Subcutaneous abdominal adipose tissue (tissue), 5 donors: Measurements from ENCODE around the gene C2orf15.
"Not testable (repeated sequence)": the region's sequence is repeated elsewhere in the genome, so short reads cannot be mapped to it uniquely, and the experiment has no call there.

Experiments
- H3K27ac ChIP-seq: one replicate; pipeline ENCODE4 v1.7.0; 2013; ENCODE audit warnings: low read depth, mild to moderate bottlenecking, inconsistent platforms, low read length, moderate library complexity
- H3K27me3 ChIP-seq, 5 donors: one replicate each; pipeline ENCODE4 v1.7.0; 2013; ENCODE audit warnings: low read length in 5 of 5, inconsistent platforms in 1 of 5; ENCODE audit not compliant: control insufficient read depth in 5 of 5, insufficient read depth in 4 of 5
- H3K36me3 ChIP-seq, 5 donors: one replicate each; pipeline ENCODE4 v1.7.0; 2013; ENCODE audit warnings: low read length in 5 of 5; ENCODE audit not compliant: control insufficient read depth in 5 of 5, insufficient read depth in 5 of 5
- H3K4me1 ChIP-seq, 5 donors: one replicate each; pipeline ENCODE4 v1.7.0; 2013; ENCODE audit warnings: low read length in 5 of 5, mild to moderate bottlenecking in 3 of 5, moderate library complexity in 1 of 5; ENCODE audit not compliant: control insufficient read depth in 5 of 5, insufficient read depth in 5 of 5
- H3K4me3 ChIP-seq, 5 donors: one replicate each; pipeline ENCODE4 v1.7.0; 2013; ENCODE audit warnings: low read length in 5 of 5, low read depth in 1 of 5
- H3K9ac ChIP-seq, 5 donors: one replicate each; pipeline ENCODE4 v1.7.0; 2013; ENCODE audit warnings: low read length in 5 of 5, mild to moderate bottlenecking in 4 of 5, moderate library complexity in 3 of 5
- H3K9me3 ChIP-seq, 5 donors: one replicate each; pipeline ENCODE4 v1.7.0; 2013; ENCODE audit warnings: low read length in 5 of 5; ENCODE audit not compliant: control insufficient read depth in 5 of 5
- donor health status: healthy.
- donor health status: healthy.
- donor health status: healthy.
- donor health status: healthy.
- donor health status: healthy.

Gene C2orf15

DNA sequence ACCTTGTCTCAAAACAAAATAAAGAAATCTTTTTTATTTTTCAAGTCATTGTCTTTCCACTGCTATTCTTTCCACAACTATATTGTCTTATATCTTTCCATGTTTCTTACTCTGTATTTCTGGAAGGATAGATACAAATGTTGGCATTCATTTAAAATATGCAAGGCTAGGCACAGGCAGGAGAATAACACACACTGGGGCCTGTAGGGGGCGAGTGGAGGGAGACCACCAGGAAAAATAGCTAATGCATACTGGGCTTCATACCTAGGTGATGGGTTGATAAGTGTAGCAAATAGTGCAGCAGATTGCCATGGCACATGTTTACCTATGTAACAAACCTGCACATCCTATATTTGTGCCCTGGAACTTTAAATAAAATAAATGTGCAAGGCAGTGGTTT lies 49.0 kb downstream of the C2orf15 start:
- no peaks in the 10 kb centered on the region for H3K27me3 ChIP-seq
- H3K27ac ChIP-seq: no peak overlapping the region
- no peak overlapping the region for H3K9ac ChIP-seq
- H3K9me3 ChIP-seq: no peaks in the 10 kb centered on the region
- H3K36me3 ChIP-seq: peaks cover 9 to 46% (median 37%) of the 10 kb centered on the region in 5 donors
- no peak overlapping the region for H3K4me3 ChIP-seq
- no peaks in the 10 kb centered on the region for H3K4me1 ChIP-seq

DNA sequence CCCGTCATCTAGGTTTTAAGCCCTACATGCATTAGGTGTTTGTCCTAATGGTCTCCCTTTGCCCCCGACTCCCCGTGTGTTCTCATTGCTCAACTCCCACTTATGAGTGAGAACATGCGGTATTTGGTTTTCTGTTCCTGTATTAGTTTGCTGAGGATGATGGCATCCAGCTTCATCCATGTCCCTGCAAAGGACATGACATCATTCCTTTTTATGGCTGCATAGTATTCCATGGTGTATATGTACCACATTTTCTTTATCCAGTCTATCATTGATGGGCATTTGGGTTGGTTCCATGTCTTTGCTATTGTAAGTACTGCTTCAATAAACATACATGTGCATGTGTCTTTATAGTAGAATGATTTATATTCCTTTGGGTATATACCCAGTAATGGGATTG lies 50.9 kb downstream of the C2orf15 start:
- not testable (repeated sequence) for H3K27me3 ChIP-seq, H3K4me1 ChIP-seq, H3K4me3 ChIP-seq, H3K9ac ChIP-seq, H3K9me3 ChIP-seq, H3K27ac ChIP-seq
- peaks cover 27 to 59% (median 45%) of the 10 kb centered on the region in 5 donors for H3K36me3 ChIP-seq

GRCh38 chr2:99198103-99198841 lies 56.8 kb downstream of the C2orf15 start:
- no peaks in the 10 kb centered on the region for H3K9me3 ChIP-seq
- peaks cover 18 to 46% (median 34%) of the 10 kb centered on the region in 5 donors for H3K36me3 ChIP-seq
- no peak overlapping the region for H3K9ac ChIP-seq
- H3K4me3 ChIP-seq: no peak overlapping the region
- no peak overlapping the region for H3K27ac ChIP-seq
- no peaks in the 10 kb centered on the region for H3K27me3 ChIP-seq
- H3K4me1 ChIP-seq: no peaks in the 10 kb centered on the region

- no peak overlapping the region for H3K27ac ChIP-seq
- H3K9me3 ChIP-seq: no peaks in the 10 kb centered on the region
- peaks cover 10 to 42% (median 33%) of the 10 kb centered on the region in 5 donors for H3K36me3 ChIP-seq
- no peaks in the 10 kb centered on the region for H3K27me3 ChIP-seq
- no peaks in the 10 kb centered on the region for H3K4me1 ChIP-seq
- H3K4me3 ChIP-seq: no peak overlapping the region
- H3K9ac ChIP-seq: no peak overlapping the region
These were observed 58.7 kb downstream of the C2orf15 start for GRCh38 chr2:99200076-99200800.
